ENCODE measurements around the gene ADAMTS3. TPM values are rescaled to one million over a fixed set of nuclear protein-coding genes. Genes with fewer than 3 reads are reported as not detected.

ADAMTS3 gene
- total RNA-seq, 1 experiment from 2014 or later, result 4.4 TPM

DNA sequence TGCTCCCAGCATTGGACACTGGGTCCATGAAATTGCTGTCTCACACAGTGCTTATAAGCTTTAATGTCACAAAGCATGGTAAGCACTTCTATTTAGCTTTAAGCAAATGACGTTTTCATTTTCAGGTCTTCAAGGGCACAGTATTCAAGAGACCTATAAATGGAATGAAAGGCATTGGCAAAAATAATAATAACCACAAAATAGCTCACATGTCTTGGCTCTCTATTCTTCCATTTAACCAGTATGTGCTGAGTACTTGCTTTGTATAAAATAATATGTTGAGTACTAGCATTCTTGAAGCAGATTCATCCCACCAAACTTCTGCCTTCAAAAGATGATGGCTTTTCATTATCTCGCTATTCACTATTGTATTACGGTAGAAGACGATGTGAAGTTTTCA is 203.0 kb downstream of the ADAMTS3 start (continued):
- TF ChIP-seq EMX1 (CRISPR knock-in tag; IDR thresholded peaks at IDR 0.05), result no peak
- no peak for TF ChIP-seq ATF1 (CRISPR knock-in tag; IDR thresholded peaks at IDR 0.05)

GRCh38 chr4:72365016-72365415 is 204.0 kb downstream of the ADAMTS3 start:
- Mint-ChIP-seq H3K27ac (no peak overlapping the region), H3K36me3 (no peaks in the 10 kb centered on the region), H3K4me1 (peaks cover 3% of the 10 kb centered on the region), H3K4me3 (no peak overlapping the region), H3K9me3 (no peaks in the 10 kb centered on the region), H3K27me3 (ENCODE audit: low read depth) (no peaks in the 10 kb centered on the region)
- CTCF ChIA-PET, result no interaction called here
- ATAC-seq (no peak), DNase-seq (ENCODE audit: low spot score) (no peak)
- no peak for TF ChIP-seq SMAD4 (CRISPR knock-in tag; IDR thresholded peaks at IDR 0.05)
- no peak for TF ChIP-seq ZNF423 (CRISPR knock-in tag; IDR thresholded peaks at IDR 0.05)
- no peak for TF ChIP-seq CREM (CRISPR knock-in tag; IDR thresholded peaks at IDR 0.05)
- TF ChIP-seq JAZF1 (CRISPR knock-in tag; IDR thresholded peaks at IDR 0.05), result no peak
- no peak for TF ChIP-seq RORB (CRISPR knock-in tag; IDR thresholded peaks at IDR 0.05)
- TF ChIP-seq, protein P1, sequence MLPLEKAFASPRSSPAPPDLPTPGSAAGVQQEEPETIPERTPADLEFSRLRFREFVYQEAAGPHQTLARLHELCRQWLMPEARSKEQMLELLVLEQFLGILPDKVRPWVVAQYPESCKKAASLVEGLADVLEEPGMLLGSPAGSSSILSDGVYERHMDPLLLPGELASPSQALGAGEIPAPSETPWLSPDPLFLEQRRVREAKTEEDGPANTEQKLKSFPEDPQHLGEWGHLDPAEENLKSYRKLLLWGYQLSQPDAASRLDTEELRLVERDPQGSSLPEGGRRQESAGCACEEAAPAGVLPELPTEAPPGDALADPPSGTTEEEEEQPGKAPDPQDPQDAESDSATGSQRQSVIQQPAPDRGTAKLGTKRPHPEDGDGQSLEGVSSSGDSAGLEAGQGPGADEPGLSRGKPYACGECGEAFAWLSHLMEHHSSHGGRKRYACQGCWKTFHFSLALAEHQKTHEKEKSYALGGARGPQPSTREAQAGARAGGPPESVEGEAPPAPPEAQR (CRISPR knock-in tag; IDR thresholded peaks at IDR 0.05), result no peak
- POLR2A ChIA-PET, result no interaction called here

DNA sequence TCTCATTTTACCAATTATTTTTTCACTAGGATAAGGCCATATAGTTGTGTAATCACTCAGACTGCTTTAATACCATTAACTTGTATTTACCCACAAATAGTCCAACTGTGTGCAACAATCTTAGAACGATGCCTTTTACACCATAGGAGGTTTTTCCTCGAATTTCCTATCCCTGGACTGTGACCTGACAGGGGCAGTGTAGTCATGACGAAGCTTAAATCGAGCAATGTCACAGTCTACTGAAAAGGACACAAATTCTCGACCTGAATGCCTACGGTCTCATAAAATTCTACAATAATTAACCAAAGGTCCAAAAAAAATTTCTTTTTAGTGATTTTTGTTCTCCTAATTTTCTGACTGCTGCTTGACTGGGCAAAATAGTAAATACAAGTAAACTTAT is 208.9 kb downstream of the ADAMTS3 start:
- H3K9me3 Mint-ChIP-seq, result no peaks in the 10 kb centered on the region
- H3K27me3 Mint-ChIP-seq (ENCODE audit: low read depth), result no peaks in the 10 kb centered on the region
- no peak overlapping the region for H3K4me3 Mint-ChIP-seq
- CTCF ChIA-PET, result no interaction called here
- no peaks in the 10 kb centered on the region for H3K4me1 Mint-ChIP-seq
- DNase-seq (ENCODE audit: low spot score), result no peak
- POLR2A ChIA-PET, result no interaction called here
- ATAC-seq, result no peak
- H3K36me3 Mint-ChIP-seq, result no peaks in the 10 kb centered on the region
- H3K27ac Mint-ChIP-seq, result no peak overlapping the region
- TF ChIP-seq IRF1 (CRISPR knock-in tag; IDR thresholded peaks at IDR 0.05), result no peak
- TF ChIP-seq FOXP1 (CRISPR knock-in tag; IDR thresholded peaks at IDR 0.05; ENCODE audit: borderline replicate concordance), result no peak
- TF ChIP-seq SMAD3 (CRISPR knock-in tag; IDR thresholded peaks at IDR 0.05; ENCODE audit: borderline replicate concordance), result no peak
- no peak for TF ChIP-seq ZNF423 (CRISPR knock-in tag; IDR thresholded peaks at IDR 0.05)
- no peak for TF ChIP-seq STAT6 (CRISPR knock-in tag; conservative IDR thresholded peaks at IDR 0.05; ENCODE audit: low read depth)
- TF ChIP-seq TEAD1 (CRISPR knock-in tag; IDR thresholded peaks at IDR 0.05), result no peak
- TF ChIP-seq, protein P2, sequence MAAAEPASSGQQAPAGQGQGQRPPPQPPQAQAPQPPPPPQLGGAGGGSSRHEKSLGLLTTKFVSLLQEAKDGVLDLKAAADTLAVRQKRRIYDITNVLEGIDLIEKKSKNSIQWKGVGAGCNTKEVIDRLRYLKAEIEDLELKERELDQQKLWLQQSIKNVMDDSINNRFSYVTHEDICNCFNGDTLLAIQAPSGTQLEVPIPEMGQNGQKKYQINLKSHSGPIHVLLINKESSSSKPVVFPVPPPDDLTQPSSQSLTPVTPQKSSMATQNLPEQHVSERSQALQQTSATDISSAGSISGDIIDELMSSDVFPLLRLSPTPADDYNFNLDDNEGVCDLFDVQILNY (CRISPR knock-in tag; IDR thresholded peaks at IDR 0.05), result no peak
- TF ChIP-seq ZNF416 (CRISPR knock-in tag; IDR thresholded peaks at IDR 0.05), result no peak
- TF ChIP-seq ZNF121 (CRISPR knock-in tag; IDR thresholded peaks at IDR 0.05), result no peak
- TF ChIP-seq, protein P3, sequence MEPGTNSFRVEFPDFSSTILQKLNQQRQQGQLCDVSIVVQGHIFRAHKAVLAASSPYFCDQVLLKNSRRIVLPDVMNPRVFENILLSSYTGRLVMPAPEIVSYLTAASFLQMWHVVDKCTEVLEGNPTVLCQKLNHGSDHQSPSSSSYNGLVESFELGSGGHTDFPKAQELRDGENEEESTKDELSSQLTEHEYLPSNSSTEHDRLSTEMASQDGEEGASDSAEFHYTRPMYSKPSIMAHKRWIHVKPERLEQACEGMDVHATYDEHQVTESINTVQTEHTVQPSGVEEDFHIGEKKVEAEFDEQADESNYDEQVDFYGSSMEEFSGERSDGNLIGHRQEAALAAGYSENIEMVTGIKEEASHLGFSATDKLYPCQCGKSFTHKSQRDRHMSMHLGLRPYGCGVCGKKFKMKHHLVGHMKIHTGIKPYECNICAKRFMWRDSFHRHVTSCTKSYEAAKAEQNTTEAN (CRISPR knock-in tag; IDR thresholded peaks at IDR 0.05), result no peak
- TF ChIP-seq, protein P4, sequence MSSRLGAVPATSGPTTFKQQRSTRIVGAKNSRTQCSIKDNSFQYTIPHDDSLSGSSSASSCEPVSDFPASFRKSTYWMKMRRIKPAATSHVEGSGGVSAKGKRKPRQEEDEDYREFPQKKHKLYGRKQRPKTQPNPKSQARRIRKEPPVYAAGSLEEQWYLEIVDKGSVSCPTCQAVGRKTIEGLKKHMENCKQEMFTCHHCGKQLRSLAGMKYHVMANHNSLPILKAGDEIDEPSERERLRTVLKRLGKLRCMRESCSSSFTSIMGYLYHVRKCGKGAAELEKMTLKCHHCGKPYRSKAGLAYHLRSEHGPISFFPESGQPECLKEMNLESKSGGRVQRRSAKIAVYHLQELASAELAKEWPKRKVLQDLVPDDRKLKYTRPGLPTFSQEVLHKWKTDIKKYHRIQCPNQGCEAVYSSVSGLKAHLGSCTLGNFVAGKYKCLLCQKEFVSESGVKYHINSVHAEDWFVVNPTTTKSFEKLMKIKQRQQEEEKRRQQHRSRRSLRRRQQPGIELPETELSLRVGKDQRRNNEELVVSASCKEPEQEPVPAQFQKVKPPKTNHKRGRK (CRISPR knock-in tag; IDR thresholded peaks at IDR 0.05; ENCODE audit: borderline replicate concordance), result no peak
- TF ChIP-seq JAZF1 (CRISPR knock-in tag; IDR thresholded peaks at IDR 0.05), result no peak
- TF ChIP-seq, protein P5, sequence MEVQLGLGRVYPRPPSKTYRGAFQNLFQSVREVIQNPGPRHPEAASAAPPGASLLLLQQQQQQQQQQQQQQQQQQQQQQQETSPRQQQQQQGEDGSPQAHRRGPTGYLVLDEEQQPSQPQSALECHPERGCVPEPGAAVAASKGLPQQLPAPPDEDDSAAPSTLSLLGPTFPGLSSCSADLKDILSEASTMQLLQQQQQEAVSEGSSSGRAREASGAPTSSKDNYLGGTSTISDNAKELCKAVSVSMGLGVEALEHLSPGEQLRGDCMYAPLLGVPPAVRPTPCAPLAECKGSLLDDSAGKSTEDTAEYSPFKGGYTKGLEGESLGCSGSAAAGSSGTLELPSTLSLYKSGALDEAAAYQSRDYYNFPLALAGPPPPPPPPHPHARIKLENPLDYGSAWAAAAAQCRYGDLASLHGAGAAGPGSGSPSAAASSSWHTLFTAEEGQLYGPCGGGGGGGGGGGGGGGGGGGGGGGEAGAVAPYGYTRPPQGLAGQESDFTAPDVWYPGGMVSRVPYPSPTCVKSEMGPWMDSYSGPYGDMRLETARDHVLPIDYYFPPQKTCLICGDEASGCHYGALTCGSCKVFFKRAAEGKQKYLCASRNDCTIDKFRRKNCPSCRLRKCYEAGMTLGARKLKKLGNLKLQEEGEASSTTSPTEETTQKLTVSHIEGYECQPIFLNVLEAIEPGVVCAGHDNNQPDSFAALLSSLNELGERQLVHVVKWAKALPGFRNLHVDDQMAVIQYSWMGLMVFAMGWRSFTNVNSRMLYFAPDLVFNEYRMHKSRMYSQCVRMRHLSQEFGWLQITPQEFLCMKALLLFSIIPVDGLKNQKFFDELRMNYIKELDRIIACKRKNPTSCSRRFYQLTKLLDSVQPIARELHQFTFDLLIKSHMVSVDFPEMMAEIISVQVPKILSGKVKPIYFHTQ (CRISPR knock-in tag; IDR thresholded peaks at IDR 0.05), result no peak
- no peak for TF ChIP-seq KAT7 (CRISPR knock-in tag; IDR thresholded peaks at IDR 0.05; ENCODE audit: borderline replicate concordance)
- TF ChIP-seq ZNF263 (CRISPR knock-in tag; IDR thresholded peaks at IDR 0.05; ENCODE audit: low read depth), result no peak
- TF ChIP-seq, protein P6, sequence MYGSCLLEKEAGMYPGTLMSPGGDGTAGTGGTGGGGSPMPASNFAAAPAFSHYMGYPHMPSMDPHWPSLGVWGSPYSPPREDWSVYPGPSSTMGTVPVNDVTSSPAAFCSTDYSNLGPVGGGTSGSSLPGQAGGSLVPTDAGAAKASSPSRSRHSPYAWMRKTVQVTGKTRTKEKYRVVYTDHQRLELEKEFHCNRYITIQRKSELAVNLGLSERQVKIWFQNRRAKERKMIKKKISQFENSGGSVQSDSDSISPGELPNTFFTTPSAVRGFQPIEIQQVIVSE (CRISPR knock-in tag; IDR thresholded peaks at IDR 0.05; ENCODE audit: borderline replicate concordance), result no peak
